GM19240 (cell line): Measurements from ENCODE around the gene RCOR3.
"Not testable (repeated sequence)": the region's sequence is repeated elsewhere in the genome, so short reads cannot be mapped to it uniquely, and the experiment has no call there.

Experiments
- DNase-seq: peaks from one replicate; pipeline ENCODE4 v3.0.0; 2011; ENCODE audit warnings: low spot score; ENCODE audit not compliant: insufficient read length

The RCOR3 gene

DNA sequence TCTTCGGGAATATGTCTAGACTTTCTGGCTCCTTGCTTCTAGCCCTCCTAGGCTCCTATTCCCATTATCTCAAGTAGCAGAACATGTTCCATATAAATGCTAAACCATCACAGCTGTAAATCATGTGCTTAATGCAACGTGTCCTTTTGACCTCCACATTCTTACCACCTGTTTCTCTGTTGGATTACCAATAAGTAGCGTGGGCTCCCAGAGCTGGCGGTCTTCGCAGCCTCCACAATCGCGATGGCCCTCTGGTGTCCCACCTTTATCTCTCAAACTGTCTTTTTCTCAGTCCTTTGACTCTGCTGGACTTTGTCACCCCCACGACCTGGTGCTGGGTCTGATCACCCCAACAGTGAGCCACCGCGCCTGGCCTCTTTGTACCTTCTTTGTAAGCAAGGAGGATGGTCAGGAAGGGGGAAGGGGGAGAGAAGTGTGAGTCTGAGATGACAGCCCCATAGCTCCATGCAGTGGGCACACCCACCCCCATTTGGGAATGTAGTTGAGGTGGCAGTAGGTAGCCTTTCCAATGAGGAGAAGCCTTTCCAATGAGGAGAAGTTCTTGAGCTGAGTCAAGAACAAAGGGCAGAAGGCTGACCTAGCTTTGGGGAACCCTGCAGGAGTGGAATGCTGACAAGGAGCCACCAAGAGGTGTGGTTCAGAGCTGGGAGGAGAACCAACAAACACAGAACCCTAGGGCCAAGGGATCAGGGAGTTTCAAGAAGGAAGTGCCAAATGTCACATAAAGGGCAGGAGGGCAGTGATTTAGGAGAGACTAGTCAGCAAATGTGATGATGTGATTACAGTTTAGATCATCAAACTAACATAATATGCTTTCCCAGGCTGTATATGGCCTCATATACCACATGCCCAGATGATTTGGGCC lies 81.7 kb downstream of the RCOR3 start:
- DNase-seq: no peak

DNA sequence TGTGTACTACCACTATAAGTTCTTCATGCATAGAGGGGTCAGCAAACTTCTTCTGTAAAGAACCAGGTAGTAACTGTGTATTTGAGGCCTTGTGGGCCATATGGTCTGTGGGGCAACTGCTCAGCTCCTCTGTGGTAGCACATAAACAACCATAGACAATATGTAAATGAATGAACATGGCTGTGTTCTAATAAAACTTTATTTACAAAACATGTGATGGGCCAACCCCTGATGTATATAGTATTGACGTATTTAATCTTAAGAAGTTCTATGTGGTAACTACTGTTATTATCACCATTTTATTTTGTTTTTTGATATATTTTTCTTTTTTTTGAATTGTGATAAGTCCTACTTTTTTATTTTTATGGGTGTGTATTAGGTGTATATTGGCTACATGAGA lies 82.8 kb downstream of the RCOR3 start:
- DNase-seq: no peak

- DNase-seq: no peak
Observed at GRCh38 chr1:211343607-211344006, 84.4 kb downstream of the RCOR3 start.

GRCh38 chr1:211344152-211344618 lies 85.0 kb downstream of the RCOR3 start:
- no peak for DNase-seq

GRCh38 chr1:211345719-211346118 lies 86.6 kb downstream of the RCOR3 start:
- DNase-seq: no peak

DNA sequence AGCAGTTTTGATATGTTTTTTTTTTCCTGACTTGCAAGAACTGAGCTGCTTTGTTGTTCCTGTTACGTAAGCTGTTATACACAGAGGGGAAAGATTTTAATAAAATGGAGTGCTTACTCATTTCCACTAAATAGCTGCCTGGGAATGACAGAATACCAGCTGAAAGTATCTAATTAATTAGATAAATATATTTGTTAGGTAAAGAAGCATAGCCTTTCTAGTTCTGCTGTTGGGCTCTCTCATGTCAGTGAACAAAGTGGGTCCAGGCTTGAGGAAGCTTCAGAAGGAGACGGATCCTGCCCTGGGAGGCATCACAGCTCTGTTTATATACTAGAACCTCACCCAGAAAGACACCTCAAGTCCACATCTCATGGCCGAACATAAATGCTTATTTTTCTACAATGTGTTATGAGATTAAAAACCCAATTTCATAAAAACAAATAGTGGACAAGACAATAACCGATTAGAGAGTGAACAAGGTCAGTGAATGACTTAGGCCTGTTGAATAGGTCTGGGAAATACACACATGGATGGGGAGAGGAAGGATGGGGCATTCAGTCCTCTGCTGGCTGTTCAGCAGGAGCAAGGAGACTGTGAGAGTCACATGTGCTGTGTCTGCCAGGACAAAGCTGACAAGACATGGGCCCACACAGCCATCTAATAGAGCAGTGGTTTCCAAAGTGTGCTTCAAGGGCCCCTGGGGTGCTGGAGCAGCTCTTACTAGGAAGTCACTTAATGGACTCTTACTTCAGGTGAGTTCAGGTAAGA lies 88.1 kb downstream of the RCOR3 start:
- DNase-seq: no peak

- no peak for DNase-seq
Observed at GRCh38 chr1:211348547-211348946, 89.4 kb downstream of the RCOR3 start.

GRCh38 chr1:211349741-211350140 lies 90.6 kb downstream of the RCOR3 start:
- no peak for DNase-seq

DNA sequence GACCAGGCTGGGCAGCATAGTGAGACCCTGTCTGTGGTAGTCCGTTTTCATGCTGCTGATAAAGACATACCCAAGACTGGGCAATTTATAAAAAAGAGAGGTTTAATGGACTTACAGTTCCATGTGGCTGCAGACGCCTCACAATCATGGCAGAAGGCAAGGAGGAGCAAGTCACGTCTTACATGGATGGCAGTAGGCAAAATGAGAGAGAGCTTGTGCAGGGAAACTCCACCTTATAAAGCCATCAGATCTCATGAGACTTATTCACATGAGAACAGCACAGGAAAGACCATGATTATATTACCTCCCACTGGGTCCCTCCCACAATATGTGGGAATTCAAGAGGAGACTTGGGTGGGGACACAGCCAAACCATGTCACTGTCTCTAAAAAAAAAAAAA lies 92.9 kb downstream of the RCOR3 start:
- not testable (repeated sequence) for DNase-seq

GRCh38 chr1:211352465-211352864 lies 93.3 kb downstream of the RCOR3 start:
- no peak for DNase-seq

DNA sequence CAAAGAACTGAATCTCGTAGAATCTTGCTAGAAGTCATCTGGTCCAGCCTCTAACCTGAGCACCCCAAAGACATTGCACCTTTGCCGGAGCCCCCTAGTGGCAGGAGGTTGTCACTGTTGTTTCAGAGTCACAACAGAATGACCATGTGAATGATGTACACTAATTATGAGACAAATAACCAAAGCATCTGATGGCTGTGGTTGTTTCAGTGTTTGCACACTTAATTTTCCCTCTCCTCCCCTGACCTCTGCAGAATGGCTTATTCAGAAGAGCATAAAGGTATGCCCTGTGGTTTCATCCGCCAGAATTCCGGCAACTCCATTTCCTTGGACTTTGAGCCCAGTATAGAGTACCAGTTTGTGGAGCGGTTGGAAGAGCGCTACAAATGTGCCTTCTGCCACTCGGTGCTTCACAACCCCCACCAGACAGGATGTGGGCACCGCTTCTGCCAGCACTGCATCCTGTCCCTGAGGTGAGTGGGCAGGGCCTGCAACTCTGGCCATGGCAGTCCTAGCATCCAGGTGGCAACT lies 93.9 kb downstream of the RCOR3 start:
- DNase-seq: peak; percentile 71

DNA sequence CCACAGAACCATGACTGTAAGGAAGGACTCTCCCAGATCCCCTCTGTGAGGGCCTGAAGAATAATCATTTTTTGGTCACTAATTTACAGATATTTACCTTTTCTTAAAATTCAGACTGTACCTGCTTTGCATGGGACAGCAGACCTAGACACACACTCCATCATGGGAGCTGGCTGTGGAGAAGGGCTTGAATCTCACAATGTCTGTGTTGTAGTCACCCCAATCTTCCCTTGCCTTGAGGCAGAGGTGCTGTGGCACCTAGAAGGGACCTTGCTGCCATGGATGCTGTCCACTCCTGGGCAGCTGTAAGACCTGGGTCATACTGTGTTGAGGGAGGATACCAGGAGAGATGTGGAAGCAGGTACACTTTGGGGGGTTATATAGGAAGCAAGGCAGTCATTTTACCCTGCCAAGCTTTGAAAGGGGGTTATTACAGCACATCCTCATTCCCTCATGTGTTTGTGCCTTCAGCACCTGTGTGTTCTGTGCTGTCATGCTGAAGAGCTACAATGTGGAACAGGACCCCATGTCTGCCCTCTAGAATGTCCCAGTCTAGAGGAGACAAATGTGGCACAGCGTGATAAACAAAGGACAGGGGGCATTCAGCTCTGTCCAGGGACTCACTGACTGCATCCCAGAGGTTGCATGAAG lies 94.5 kb downstream of the RCOR3 start:
- no peak for DNase-seq

- no peak for DNase-seq
Observed at GRCh38 chr1:211355873-211356272, 96.7 kb downstream of the RCOR3 start.

- DNase-seq: no peak
Observed at GRCh38 chr1:211356723-211357407, 97.7 kb downstream of the RCOR3 start.

- DNase-seq: no peak
Observed at GRCh38 chr1:211358685-211359084, 99.5 kb downstream of the RCOR3 start.

DNA sequence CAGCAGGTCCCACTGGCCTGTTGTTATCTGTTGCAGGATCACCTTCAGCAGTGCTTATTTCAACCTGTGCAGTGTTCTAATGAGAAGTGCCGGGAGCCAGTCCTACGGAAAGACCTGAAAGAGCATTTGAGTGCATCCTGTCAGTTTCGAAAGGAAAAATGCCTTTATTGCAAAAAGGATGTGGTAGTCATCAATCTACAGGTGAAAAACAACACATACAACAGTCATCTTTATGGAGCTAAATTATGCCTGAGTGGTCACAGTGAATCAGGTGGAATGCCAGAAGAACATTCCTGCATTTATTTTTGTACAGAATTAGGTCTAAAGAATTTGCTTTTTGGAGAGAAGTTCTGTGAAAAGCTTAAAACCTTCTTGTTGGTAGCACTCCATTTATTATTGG lies 100.7 kb downstream of the RCOR3 start:
- DNase-seq: no peak

- no peak for DNase-seq
Observed at GRCh38 chr1:211361202-211361601, 102.0 kb downstream of the RCOR3 start.
